SU-DHL-6 (cell line): ENCODE data around the gene CORO6.

Source experiments
- H2AFZ ChIP-seq: fragments of 200-600 bp; sonication (generic); 2 replicates; pipeline ENCODE4 v1.6.1; 2014; ENCODE audit warnings: low read depth, mild to moderate bottlenecking, moderate library complexity, mixed read lengths, antibody characterized with exemption, low read length; ENCODE audit not compliant: severe bottlenecking
- H3F3A ChIP-seq: fragments of 200-600 bp; shearing (Covaris generic); 2 replicates; pipeline ENCODE4 v1.6.0; 2016; ENCODE audit warnings: antibody characterized with exemption, mild to moderate bottlenecking; ENCODE audit not compliant: insufficient read depth
- H3K27ac ChIP-seq: fragments of 200-600 bp; sonication (generic); 2 replicates; pipeline ENCODE4 v1.5.1; 2016; ENCODE audit warnings: low read depth, mild to moderate bottlenecking, low read length, moderate library complexity, mixed read lengths
- H3K27me3 ChIP-seq: fragments of 200-600 bp; sonication (generic), shearing (Covaris generic); 2 replicates; pipeline ENCODE4 v1.6.0; 2014; ENCODE audit warnings: mild to moderate bottlenecking, low read length
- H3K36me3 ChIP-seq: fragments of 200-600 bp; sonication (generic); 2 replicates; pipeline ENCODE4 v1.6.1; 2014; ENCODE audit warnings: mild to moderate bottlenecking, low read length, mixed read lengths
- H3K4me2 ChIP-seq: fragments of 300-600, 200-600 bp; shearing (Covaris generic), sonication (generic); 2 replicates; pipeline ENCODE4 v1.6.0; 2014; ENCODE audit warnings: low read length, low read depth, mild to moderate bottlenecking; ENCODE audit not compliant: poor library complexity, severe bottlenecking
- H3K4me3 ChIP-seq: fragments of 200-600 bp; sonication (generic); 2 replicates; pipeline ENCODE4 v1.5.1; 2014; ENCODE audit warnings: antibody characterized with exemption, low read length, mild to moderate bottlenecking, mixed read lengths; ENCODE audit not compliant: insufficient read depth, poor library complexity, severe bottlenecking
- H3K79me2 ChIP-seq: fragments of 200-600 bp; sonication (generic); 2 replicates; pipeline ENCODE4 v1.6.1; 2014; ENCODE audit warnings: mild to moderate bottlenecking, low read length, moderate library complexity; ENCODE audit not compliant: insufficient read depth
- H3K9ac ChIP-seq: fragments of 200-600 bp; sonication (generic); 2 replicates; pipeline ENCODE4 v1.7.0; 2014; ENCODE audit warnings: mild to moderate bottlenecking, low read length
- H3K9me2 ChIP-seq: fragments of 200-600 bp; sonication (generic); replicated peaks from 2 replicates; pipeline ENCODE4 v1.6.1; 2014; ENCODE audit warnings: low read length; ENCODE audit not compliant: insufficient read depth
- H3K9me3 ChIP-seq: fragments of 200-600 bp; sonication (generic); 2 replicates; pipeline ENCODE4 v1.6.1; 2014; ENCODE audit warnings: low read length, mixed read lengths; ENCODE audit not compliant: insufficient read depth
- H4K20me1 ChIP-seq: fragments of 200-600 bp; sonication (generic); 2 replicates; pipeline ENCODE4 v1.6.1; 2014; ENCODE audit warnings: low read depth, mild to moderate bottlenecking, antibody characterized with exemption, low read length, moderate library complexity, mixed read lengths
- CTCF ChIP-seq: fragments of 200-600 bp; sonication (generic); IDR thresholded peaks from one replicate; pipeline ENCODE4 v1.5.1; 2017; ENCODE audit warnings: antibody characterized with exemption, mild to moderate bottlenecking, low read length, moderate library complexity; ENCODE audit not compliant: insufficient read depth, poor library complexity, severe bottlenecking
- EZH2phosphoT487 ChIP-seq: fragments of 200-600 bp; sonication (generic), shearing (Covaris generic); conservative IDR thresholded peaks from 2 replicates; pipeline ENCODE4 v1.6.1; 2018; ENCODE audit warnings: mild to moderate bottlenecking, antibody characterized with exemption, low read length, moderate library complexity, mixed read lengths

The CORO6 gene

GRCh38 chr17:29586676-29587469 is 35.8 kb downstream of the CORO6 start:
- Histone ChIP-seq H3K79me2 (peaks cover 57% of the 10 kb centered on the region), H3F3A (peaks cover 18% of the 10 kb centered on the region), H3K4me2 (peak overlapping the region; percentile 89), H3K9ac (peak overlapping the region; percentile 88; the same call in 1 of the 2 replicates), H4K20me1 (no peaks in the 10 kb centered on the region), H3K36me3 (no peaks in the 10 kb centered on the region), H3K9me2 (no peaks in the 10 kb centered on the region), H3K4me3 (no peak overlapping the region), H3K27ac (peak overlapping the region; percentile 27; the same call in 1 of the 2 replicates), H3K27me3 (no peaks in the 10 kb centered on the region), H2AFZ (no peak overlapping the region), H3K9me3 (no peaks in the 10 kb centered on the region)
- TF ChIP-seq EZH2phosphoT487 (no peak), CTCF (no peak)

- H3F3A ChIP-seq, result peaks cover 3% of the 10 kb centered on the region; the same call in 1 of the 2 replicates
- H3K4me2 ChIP-seq, result peak overlapping the region; percentile 40
- peak overlapping the region; percentile 22; the same call in 1 of the 2 replicates for H3K27ac ChIP-seq
- H3K9me3 ChIP-seq, result no peaks in the 10 kb centered on the region
- TF ChIP-seq CTCF (peak; percentile 55), EZH2phosphoT487 (no peak)
- peak overlapping the region; percentile 34 for H3K9ac ChIP-seq
- H3K79me2 ChIP-seq, result peaks cover 57% of the 10 kb centered on the region
- no peak overlapping the region for H2AFZ ChIP-seq
- H3K9me2 ChIP-seq, result no peaks in the 10 kb centered on the region
- H3K4me3 ChIP-seq, result no peak overlapping the region
- no peaks in the 10 kb centered on the region for H3K27me3 ChIP-seq
- H4K20me1 ChIP-seq, result no peaks in the 10 kb centered on the region
- H3K36me3 ChIP-seq, result no peaks in the 10 kb centered on the region
Measured at GRCh38 chr17:29585080-29585751, 37.5 kb downstream of the CORO6 start.

- peak overlapping the region; percentile 34 for H3K9ac ChIP-seq
- H3K79me2 ChIP-seq, result peaks cover 57% of the 10 kb centered on the region
- no peak for TF ChIP-seq CTCF
- no peak for TF ChIP-seq EZH2phosphoT487
- no peaks in the 10 kb centered on the region for H4K20me1 ChIP-seq
- no peaks in the 10 kb centered on the region for H3K27me3 ChIP-seq
- H3K9me3 ChIP-seq, result no peaks in the 10 kb centered on the region
- peak overlapping the region; percentile 22; the same call in 1 of the 2 replicates for H3K27ac ChIP-seq
- no peaks in the 10 kb centered on the region for H3K9me2 ChIP-seq
- peak overlapping the region; percentile 40 for H3K4me2 ChIP-seq
- H2AFZ ChIP-seq, result no peak overlapping the region
- H3K4me3 ChIP-seq, result no peak overlapping the region
- no peaks in the 10 kb centered on the region for H3F3A ChIP-seq
- H3K36me3 ChIP-seq, result no peaks in the 10 kb centered on the region
Measured at GRCh38 chr17:29584452-29585079, 38.1 kb downstream of the CORO6 start.
